Activated naive CD8-positive, alpha-beta T cell treated with anti-CD3 and anti-CD28 coated beads, Interleukin-2, amount 10 ng/mL, durations not matched to agents 7 days and 5 days (primary cell): ENCODE data around the gene SF3B6. TPM values are rescaled to one million over a fixed set of nuclear protein-coding genes. Genes with fewer than 3 reads are reported as not detected.

Experiments
- ATAC-seq: fragments of 150-1000 bp; cut with Tn5 transposase; one replicate; pipeline ENCODE4 v1.10.0; 2021; ENCODE audit warnings: low read depth, moderate library complexity
- POLR2A ChIA-PET: fragments of 350-600 bp; sonication (Branson Sonifier 250); formaldehyde crosslinking; loops from one replicate; lab custom pipeline; 2021; ENCODE audit warnings: antibody characterized with exemption; lab: Charles Lee
- DNase-seq: peaks from one replicate; pipeline ENCODE4 v3.0.0; 2021
- H3K27ac Mint-ChIP-seq: one replicate; pipeline ENCODE4 v1.8.0; 2022; ENCODE audit warnings: mild to moderate bottlenecking, mixed read lengths
- H3K27me3 Mint-ChIP-seq: one replicate; pipeline ENCODE4 v1.8.0; 2022; ENCODE audit warnings: mild to moderate bottlenecking, moderate library complexity, mixed read lengths
- H3K36me3 Mint-ChIP-seq: one replicate; pipeline ENCODE4 v1.8.0; 2021; ENCODE audit warnings: mild to moderate bottlenecking, mixed read lengths
- H3K4me1 Mint-ChIP-seq: one replicate; pipeline ENCODE4 v1.8.0; 2021; ENCODE audit warnings: mixed read lengths
- H3K4me3 Mint-ChIP-seq: one replicate; pipeline ENCODE4 v1.8.0; 2022; ENCODE audit warnings: mild to moderate bottlenecking, moderate library complexity, mixed read lengths
- H3K9me3 Mint-ChIP-seq: one replicate; pipeline ENCODE4 v1.8.0; 2021; ENCODE audit warnings: mixed read lengths
- total RNA-seq, 2 experiments: library from RNA; stranded (reverse); gene quantifications; one replicate each; pipeline ENCODE4 v1.2.3, GENCODE V29; 2021

Gene SF3B6
- total RNA-seq, 2 experiments from 2014 or later: 66.5 to 71.2 TPM

- POLR2A ChIA-PET: interaction anchor here (0.5 to 2.7 kb wide), 7 partner anchors 35 to 219 kb away, joined by 3 to 40 read pairs (median 8); partner anchors contain the start of genes ATAD2B, UBXN2A and WDCP
- ATAC-seq (peak; percentile 93), DNase-seq (peak; percentile 96)
- Mint-ChIP-seq H3K4me3 (peak within 1 kb of the TSS; percentile 96), H3K36me3 (peaks cover 10% of the 10 kb centered on the region), H3K4me1 (peaks cover 25% of the 10 kb centered on the region), H3K27ac (peak within 1 kb of the TSS; percentile 95), H3K9me3 (no peaks in the 10 kb centered on the region), H3K27me3 (no peaks in the 10 kb centered on the region)
Observed at GRCh38 chr2:24084386-24085199, 8.5 kb upstream of the SF3B6 start, which contains the start of gene TP53I3. Gene TP53I3 (minus strand): TSS chr2:24084834. CDS start chr2:24084326, 508 bp downstream.

GRCh38 chr2:24083567-24084385 is 7.7 kb upstream of the SF3B6 start:
- H3K4me3 Mint-ChIP-seq: peak overlapping the region; percentile 96
- H3K27ac Mint-ChIP-seq: peak overlapping the region; percentile 95
- peaks cover 23% of the 10 kb centered on the region for H3K4me1 Mint-ChIP-seq
- POLR2A ChIA-PET: interaction anchor here (0.5 to 2.7 kb wide), 10 partner anchors 33 to 259 kb away, joined by 3 to 40 read pairs (median 5); partner anchors contain the start of genes ATAD2B, FAM228B, UBXN2A and WDCP
- ATAC-seq: peak; percentile 71
- H3K36me3 Mint-ChIP-seq: peaks cover 10% of the 10 kb centered on the region
- no peak for DNase-seq
- H3K27me3 Mint-ChIP-seq: no peaks in the 10 kb centered on the region
- no peaks in the 10 kb centered on the region for H3K9me3 Mint-ChIP-seq

GRCh38 chr2:24082787-24083566 is 6.9 kb upstream of the SF3B6 start:
- Mint-ChIP-seq H3K36me3 (peaks cover 10% of the 10 kb centered on the region), H3K27ac (peak overlapping the region; percentile 95), H3K4me1 (peaks cover 25% of the 10 kb centered on the region), H3K9me3 (no peaks in the 10 kb centered on the region), H3K27me3 (no peaks in the 10 kb centered on the region), H3K4me3 (peak overlapping the region; percentile 96)
- ATAC-seq (no peak), DNase-seq (no peak)
- POLR2A ChIA-PET: interaction anchor here (0.6 to 2.7 kb wide), 8 partner anchors 33 to 258 kb away, joined by 3 to 40 read pairs (median 6); partner anchors contain the start of genes ATAD2B, FAM228B, UBXN2A and WDCP

GRCh38 chr2:24080701-24081100 is 4.6 kb upstream of the SF3B6 start:
- POLR2A ChIA-PET: interaction anchor here (1.3 kb wide), 1 partner anchor 33 kb away, joined by 3 read pairs; the partner anchor contains the start of gene WDCP

GRCh38 chr2:24077879-24078278 is 1.8 kb upstream of the SF3B6 start:
- POLR2A ChIA-PET: interaction anchor here (1.7 to 4.2 kb wide), 3 partner anchors 29 to 152 kb away, joined by 5 to 60 read pairs (median 43); partner anchors contain the start of genes ATAD2B, FKBP1B and WDCP
- peak overlapping the region; percentile 97 for H3K27ac Mint-ChIP-seq
- no peak for DNase-seq
- no peaks in the 10 kb centered on the region for H3K27me3 Mint-ChIP-seq
- H3K36me3 Mint-ChIP-seq: peaks cover 10% of the 10 kb centered on the region
- no peaks in the 10 kb centered on the region for H3K9me3 Mint-ChIP-seq
- peak overlapping the region; percentile 94 for H3K4me3 Mint-ChIP-seq
- ATAC-seq: no peak
- peaks cover 27% of the 10 kb centered on the region for H3K4me1 Mint-ChIP-seq

More at GRCh38 chr2:24080701-24081100, 4.6 kb upstream of the SF3B6 start:
- H3K4me3 Mint-ChIP-seq: no peak overlapping the region
- H3K9me3 Mint-ChIP-seq: no peaks in the 10 kb centered on the region
- no peak overlapping the region for H3K27ac Mint-ChIP-seq
- peaks cover 31% of the 10 kb centered on the region for H3K4me1 Mint-ChIP-seq
- H3K27me3 Mint-ChIP-seq: no peaks in the 10 kb centered on the region
- no peak for DNase-seq
- H3K36me3 Mint-ChIP-seq: peaks cover 10% of the 10 kb centered on the region
- ATAC-seq: no peak

GRCh38 chr2:24077535-24077877 is 1.4 kb upstream of the SF3B6 start:
- H3K27me3 Mint-ChIP-seq: no peaks in the 10 kb centered on the region
- peak; percentile 34 for DNase-seq
- no peaks in the 10 kb centered on the region for H3K9me3 Mint-ChIP-seq
- ATAC-seq: no peak
- H3K4me3 Mint-ChIP-seq: peak overlapping the region; percentile 94
- H3K36me3 Mint-ChIP-seq: peaks cover 10% of the 10 kb centered on the region
- POLR2A ChIA-PET: interaction anchor here (1.2 to 4.2 kb wide), 5 partner anchors 11 to 151 kb away, joined by 3 to 60 read pairs (median 5); partner anchors contain the start of genes ATAD2B, FKBP1B and WDCP
- peaks cover 27% of the 10 kb centered on the region for H3K4me1 Mint-ChIP-seq
- peak overlapping the region; percentile 97 for H3K27ac Mint-ChIP-seq

- Mint-ChIP-seq H3K4me1 (peaks cover 28% of the 10 kb centered on the region), H3K27me3 (no peaks in the 10 kb centered on the region), H3K9me3 (no peaks in the 10 kb centered on the region), H3K4me3 (peak overlapping the region; percentile 94), H3K27ac (peak overlapping the region; percentile 97), H3K36me3 (peaks cover 9% of the 10 kb centered on the region)
- POLR2A ChIA-PET: interaction anchor here (1.1 to 4.2 kb wide), 8 partner anchors 10 to 283 kb away, joined by 3 to 60 read pairs (median 5); partner anchors contain the start of genes ATAD2B, FAM228B, FKBP1B and ITSN2
- DNase-seq (no peak), ATAC-seq (peak; percentile 27)
Observed at GRCh38 chr2:24076849-24077534, 866 bp upstream of the SF3B6 start.

GRCh38 chr2:24075259-24075658 is 867 bp downstream of the SF3B6 start:
- H3K4me1 Mint-ChIP-seq: peaks cover 26% of the 10 kb centered on the region
- DNase-seq (no peak), ATAC-seq (no peak)
- H3K27ac Mint-ChIP-seq: peak overlapping the region; percentile 97
- H3K4me3 Mint-ChIP-seq: peak overlapping the region; percentile 94
- no peaks in the 10 kb centered on the region for H3K27me3 Mint-ChIP-seq
- H3K36me3 Mint-ChIP-seq: peaks cover 5% of the 10 kb centered on the region
- H3K9me3 Mint-ChIP-seq: no peaks in the 10 kb centered on the region
- POLR2A ChIA-PET: interaction anchor here (3.3 to 4.2 kb wide), 2 partner anchors 27 to 149 kb away, joined by 43 to 60 read pairs; partner anchors contain the start of genes ATAD2B, FKBP1B and WDCP

- H3K4me1 Mint-ChIP-seq: peaks cover 37% of the 10 kb centered on the region
- peaks cover 5% of the 10 kb centered on the region for H3K36me3 Mint-ChIP-seq
- DNase-seq (no peak), ATAC-seq (no peak)
- H3K4me3 Mint-ChIP-seq: no peak overlapping the region
- H3K9me3 Mint-ChIP-seq: no peaks in the 10 kb centered on the region
- POLR2A ChIA-PET: interaction anchor here (1.3 to 1.8 kb wide), 2 partner anchors 24 to 26 kb away, joined by 3 to 6 read pairs; partner anchors contain the start of genes FKBP1B and WDCP
- no peak overlapping the region for H3K27ac Mint-ChIP-seq
- no peaks in the 10 kb centered on the region for H3K27me3 Mint-ChIP-seq
Observed at GRCh38 chr2:24073816-24074215, 2.3 kb downstream of the SF3B6 start.

- H3K4me1 Mint-ChIP-seq: peaks cover 31% of the 10 kb centered on the region
- ATAC-seq: no peak
- H3K4me3 Mint-ChIP-seq: no peak overlapping the region
- POLR2A ChIA-PET: no interaction called here
- H3K36me3 Mint-ChIP-seq: peaks cover 7% of the 10 kb centered on the region
- DNase-seq: no peak
- no peaks in the 10 kb centered on the region for H3K9me3 Mint-ChIP-seq
- H3K27me3 Mint-ChIP-seq: no peaks in the 10 kb centered on the region
- no peak overlapping the region for H3K27ac Mint-ChIP-seq
Observed at GRCh38 chr2:24072259-24072658, 3.9 kb downstream of the SF3B6 start.

- H3K27ac Mint-ChIP-seq: no peak overlapping the region
Observed at GRCh38 chr2:24065341-24065740, 10.8 kb downstream of the SF3B6 start.

More at GRCh38 chr2:24065341-24065740, 10.8 kb downstream of the SF3B6 start:
- DNase-seq: no peak
- POLR2A ChIA-PET: no interaction called here
- Mint-ChIP-seq H3K36me3 (peaks cover 2% of the 10 kb centered on the region), H3K27me3 (no peaks in the 10 kb centered on the region), H3K4me3 (no peak overlapping the region), H3K4me1 (peaks cover 15% of the 10 kb centered on the region), H3K9me3 (no peaks in the 10 kb centered on the region)
- ATAC-seq: no peak
